Measurements from ENCODE around the gene SMARCAD1. TPM values are rescaled to one million over a fixed set of nuclear protein-coding genes. Genes with fewer than 3 reads are reported as not detected.

SMARCAD1 gene
- total RNA-seq, 2 donors from 2014 or later: 67.1 to 85.5 TPM

GRCh38 chr4:94214703-94215319 is 7.1 kb downstream of the SMARCAD1 start:
- H3K36me3 ChIP-seq (ENCODE audit: control insufficient read depth, insufficient read depth, low read length): peaks cover 94% of the 10 kb centered on the region
- H3K4me1 ChIP-seq (ENCODE audit: control insufficient read depth, insufficient read depth, low read length): no peaks in the 10 kb centered on the region
- H3K4me3 ChIP-seq (ENCODE audit: low read length): no peak overlapping the region
- H3K27ac Mint-ChIP-seq: no peak overlapping the region
- no peaks in the 10 kb centered on the region for H3K27me3 ChIP-seq (ENCODE audit: control insufficient read depth, insufficient read depth, low read length, poor library complexity, severe bottlenecking)
- no peak overlapping the region for H3K27ac ChIP-seq (ENCODE audit: low read depth, low read length)
- peaks cover 36% of the 10 kb centered on the region for H3K9me3 ChIP-seq (ENCODE audit: control insufficient read depth, low read length)
- peaks cover 87% of the 10 kb centered on the region for H3K36me3 Mint-ChIP-seq (ENCODE audit: low read depth)
- 97 to 100% methylated on average over 4 to 5 of the region's 5 CpGs for WGBS, 2 experiments (ENCODE audit: insufficient coverage in 1 of 2, insufficient read length in 1 of 2)
- no peak for DNase-seq
- H3K4me3 Mint-ChIP-seq: no peak overlapping the region
- no peak overlapping the region for H3K9ac ChIP-seq (ENCODE audit: extremely low read depth, low read length, poor library complexity, severe bottlenecking)
- peaks cover 16% of the 10 kb centered on the region for H3K9me3 Mint-ChIP-seq
- H3K27me3 Mint-ChIP-seq (ENCODE audit: insufficient read depth): no peaks in the 10 kb centered on the region
- TF ChIP-seq CTCF (conservative IDR thresholded peaks at IDR 0.05): no peak
- peaks cover 13% of the 10 kb centered on the region for H3K4me1 Mint-ChIP-seq

GRCh38 chr4:94216394-94216793 is 8.7 kb downstream of the SMARCAD1 start:
- Histone ChIP-seq H3K27ac (ENCODE audit: low read depth, low read length) (no peak overlapping the region), H3K36me3 (ENCODE audit: control insufficient read depth, insufficient read depth, low read length) (peaks cover 97% of the 10 kb centered on the region), H3K27me3 (ENCODE audit: control insufficient read depth, insufficient read depth, low read length, poor library complexity, severe bottlenecking) (no peaks in the 10 kb centered on the region), H3K4me1 (ENCODE audit: control insufficient read depth, insufficient read depth, low read length) (no peaks in the 10 kb centered on the region), H3K9me3 (ENCODE audit: control insufficient read depth, low read length) (peaks cover 36% of the 10 kb centered on the region), H3K9ac (ENCODE audit: extremely low read depth, low read length, poor library complexity, severe bottlenecking) (no peak overlapping the region), H3K4me3 (ENCODE audit: low read length) (no peak overlapping the region)
- WGBS, 2 experiments (ENCODE audit: insufficient coverage in 1 of 2, insufficient read length in 1 of 2): 100% methylated on average over 3 of the region's 3 CpGs
- no peak overlapping the region for H3K4me3 Mint-ChIP-seq
- no peak for DNase-seq
- H3K4me1 Mint-ChIP-seq: peaks cover 7% of the 10 kb centered on the region
- no peak for TF ChIP-seq CTCF (conservative IDR thresholded peaks at IDR 0.05)
- H3K27ac Mint-ChIP-seq: no peak overlapping the region
- H3K27me3 Mint-ChIP-seq (ENCODE audit: insufficient read depth): no peaks in the 10 kb centered on the region
- H3K36me3 Mint-ChIP-seq (ENCODE audit: low read depth): peaks cover 88% of the 10 kb centered on the region
- H3K9me3 Mint-ChIP-seq: peaks cover 16% of the 10 kb centered on the region

GRCh38 chr4:94219402-94219801 is 11.7 kb downstream of the SMARCAD1 start:
- Histone ChIP-seq H3K36me3 (ENCODE audit: control insufficient read depth, insufficient read depth, low read length) (peaks cover 92% of the 10 kb centered on the region), H3K4me1 (ENCODE audit: control insufficient read depth, insufficient read depth, low read length) (no peaks in the 10 kb centered on the region), H3K9me3 (ENCODE audit: control insufficient read depth, low read length) (peaks cover 18% of the 10 kb centered on the region), H3K27me3 (ENCODE audit: control insufficient read depth, insufficient read depth, low read length, poor library complexity, severe bottlenecking) (no peaks in the 10 kb centered on the region), H3K4me3 (ENCODE audit: low read length) (no peak overlapping the region), H3K27ac (ENCODE audit: low read depth, low read length) (no peak overlapping the region), H3K9ac (ENCODE audit: extremely low read depth, low read length, poor library complexity, severe bottlenecking) (no peak overlapping the region)
- Mint-ChIP-seq H3K9me3 (peaks cover 14% of the 10 kb centered on the region), H3K4me3 (no peak overlapping the region), H3K27me3 (ENCODE audit: insufficient read depth) (no peaks in the 10 kb centered on the region), H3K36me3 (ENCODE audit: low read depth) (peaks cover 83% of the 10 kb centered on the region), H3K4me1 (peaks cover 2% of the 10 kb centered on the region), H3K27ac (no peak overlapping the region)
- no peak for DNase-seq
- TF ChIP-seq CTCF (conservative IDR thresholded peaks at IDR 0.05): no peak
- WGBS, 2 experiments (ENCODE audit: insufficient coverage in 1 of 2, insufficient read length in 1 of 2): 99 to 100% methylated on average over 1 to 3 of the region's 3 CpGs

Measured in endodermal cell (in vitro differentiated cells).